GM12878 (cell line): ENCODE results near the gene YRDC. TPM values are rescaled to one million over a fixed set of nuclear protein-coding genes. Genes with fewer than 3 reads are reported as not detected.

Source experiments
- ATAC-seq: fragments of 200-7000 bp; cut with Tn5 transposase; 3 replicates; pipeline ENCODE4 v1.9.1; 2020; ENCODE audit warnings: mild to moderate bottlenecking, moderate library complexity
- BruUV-seq: library from RNA; stranded (reverse); fragments of 400-500 nt; replicated peaks from 2 replicates; lab custom pipeline; 2021; lab: Mats Ljungman, UMichigan
- CTCF ChIA-PET: fragments of 300-600 bp; sonication (Branson Sonifier 250); formaldehyde crosslinking; extraction: SDS; loops from one replicate; lab custom pipeline; 2021; ENCODE audit warnings: inconsistent platforms; lab: Yijun Ruan, JAX
- POLR2A ChIA-PET: fragments of 350-600 bp; formaldehyde crosslinking; extraction: SDS; loops from one replicate; lab custom pipeline; 2021; ENCODE audit warnings: inconsistent platforms; lab: Charles Lee
- RAD21 ChIA-PET: fragments of 300-600 bp; sonication (Branson Sonifier 250); formaldehyde crosslinking; loops from one replicate; lab custom pipeline; 2023; ENCODE audit warnings: antibody characterized with exemption; ENCODE audit not compliant: unreplicated experiment; lab: Charles Lee
- SMC1A ChIA-PET: fragments of 300-600 bp; sonication (Branson Sonifier 250); formaldehyde crosslinking; loops from one replicate; lab custom pipeline; 2023; ENCODE audit not compliant: unreplicated experiment, uncharacterized antibody; lab: Charles Lee
- DNase-seq: peaks from one replicate; pipeline ENCODE4 v3.0.0-alpha.2; 2011; ENCODE audit warnings: low read depth, low spot score
- FAIRE-seq: peaks from 3 replicates; lab custom pipeline; 2011; peaks lifted over from hg19 to GRCh38; lab: Jason Lieb, UNC
- H2AFZ ChIP-seq: 2 replicates; pipeline ENCODE4 v1.6.0; 2011; ENCODE audit warnings: low read depth, low read length, control low read depth; ENCODE audit not compliant: control insufficient read depth
- H3K27ac ChIP-seq: 2 replicates; pipeline ENCODE4 v1.5.1; 2011; ENCODE audit warnings: control low read depth; ENCODE audit not compliant: control insufficient read depth, insufficient read depth
- H3K27me3 ChIP-seq, 2 experiments: replicated peaks in 1 of 2; 2 replicates each; pipeline versions ENCODE4 v1.6.0 to v1.6.1; 2011; ENCODE audit warnings: low read length in 1 of 2; ENCODE audit not compliant: control insufficient read depth in 2 of 2, insufficient read depth in 2 of 2
- H3K36me3 ChIP-seq, 2 experiments: 2 replicates each; pipeline ENCODE4 v1.5.1; 2011; ENCODE audit warnings: low read length in 1 of 2; ENCODE audit not compliant: control insufficient read depth in 2 of 2, insufficient read depth in 2 of 2
- H3K4me1 ChIP-seq: 2 replicates; pipeline ENCODE4 v1.6.1; 2011; ENCODE audit warnings: mild to moderate bottlenecking, low read length, moderate library complexity, mixed read lengths; ENCODE audit not compliant: control insufficient read depth, insufficient read depth
- H3K4me2 ChIP-seq: 2 replicates; pipeline ENCODE4 v1.6.0; 2011; ENCODE audit warnings: control low read depth; ENCODE audit not compliant: control insufficient read depth, insufficient read depth
- H3K4me3 ChIP-seq: fragments of 200-600 bp; sonication (generic); 2 replicates; pipeline ENCODE4 v1.5.1; 2016
- H3K79me2 ChIP-seq: 2 replicates; pipeline ENCODE4 v1.6.0; 2011; ENCODE audit warnings: low read length; ENCODE audit not compliant: control insufficient read depth, insufficient read depth
- H3K9ac ChIP-seq: 2 replicates; pipeline ENCODE4 v1.8.0; 2011; ENCODE audit warnings: low read length, control low read depth, mixed read lengths; ENCODE audit not compliant: control insufficient read depth, insufficient read depth
- H3K9me3 ChIP-seq: replicated peaks from 3 replicates; pipeline ENCODE4 v1.5.1; 2011; ENCODE audit warnings: mild to moderate bottlenecking, low read length; ENCODE audit not compliant: control insufficient read depth, insufficient read depth
- H4K20me1 ChIP-seq: 2 replicates; pipeline ENCODE4 v1.6.0; 2011; ENCODE audit not compliant: control insufficient read depth, insufficient read depth
- FOXM1 ChIP-seq: IDR thresholded peaks from 2 replicates; pipeline ENCODE4 v1.6.1; 2012; ENCODE audit warnings: low read depth, mild to moderate bottlenecking, inconsistent platforms, low read length, moderate library complexity
- MEF2A ChIP-seq: IDR thresholded peaks from 2 replicates; pipeline ENCODE4 v1.6.1; 2011; ENCODE audit warnings: low read depth, mild to moderate bottlenecking, low read length, moderate library complexity; ENCODE audit not compliant: insufficient read depth
- SPI1 ChIP-seq: IDR thresholded peaks from 2 replicates; pipeline ENCODE4 v1.6.1; 2011; ENCODE audit warnings: low read depth, mild to moderate bottlenecking, low read length, moderate library complexity, borderline replicate concordance; ENCODE audit not compliant: insufficient read depth
- ZNF592 ChIP-seq: fragments of 450-650 bp; IDR thresholded peaks from 2 replicates; pipeline ENCODE4 v1.6.1; 2017; ENCODE audit warnings: mild to moderate bottlenecking, moderate library complexity
- WGBS: methylation state at CpG from one replicate; pipeline ENCODE4 v1.1.6; 2016; ENCODE audit warnings: low lambda C conversion rate; ENCODE audit not compliant: insufficient replicate concordance, insufficient coverage; ENCODE audit errors: missing lambda C conversion rate; 5-methylcytosine and 5-hydroxymethylcytosine counted together
- in situ Hi-C: fragments of 300-500 bp; cut with MboI; formaldehyde crosslinking; loops from 9 replicates; pipeline ENCODE4 v1.14.3; 2018; ENCODE audit warnings: mixed read lengths
- intact Hi-C: fragments of 100-400 bp; cut with micrococcal nuclease; formaldehyde crosslinking; loops from one replicate; pipeline ENCODE4 v1.14.2; 2022; ENCODE audit not compliant: unreplicated experiment
- polyA plus RNA-seq, 11 experiments: library from polyadenylated mRNA; depleted of rRNA in 4 of 11; unstranded in 6 of 11; stranded (reverse) in 5 of 11; fragments of >200 nt; fragmentation: Nextera tagmentation in 4 of 11; fragmentation: Illumina TruSeq in 1 of 11; extraction: Ambion mirVana in 4 of 11; extraction: Trizol in 1 of 11; gene quantifications; 1 replicate in 1 of 11; 2 replicates in 10 of 11; pipeline versions ENCODE4 v1.2.1 to v1.2.3, GENCODE V29; 2011 to 2016; ENCODE audit warnings: inconsistent platforms in 2 of 11, missing spikeins in 2 of 11, low read depth in 1 of 11
- total RNA-seq, 4 experiments: library from RNA; depleted of rRNA in 3 of 4; stranded (reverse); fragments of >200 nt in 3 of 4; fragmentation: Illumina TruSeq in 1 of 4; extraction: Trizol in 1 of 4; gene quantifications; 2 replicates each; pipeline versions ENCODE4 v1.2.1 to v1.2.3, GENCODE V29; 2013 to 2021

YRDC gene
- total and polyA plus RNA-seq, 10 of the 15 experiments (the other 5 are each of a cell fraction or from before 2014, with no cell fraction given): 2.9 to 36.2 (median 19.3) TPM

- Histone ChIP-seq H3K9me3 (no peaks in the 10 kb centered on the region), H3K4me2 (no peak overlapping the region), H4K20me1 (no peaks in the 10 kb centered on the region), H3K9ac (no peak overlapping the region), H3K4me1 (peaks cover 8% of the 10 kb centered on the region), H3K27ac (no peak overlapping the region), H3K36me3 (peaks cover 0 to 16% of the 10 kb centered on the region in 2 experiments; a peak in 2 of 4 replicates), H3K27me3 (no peaks in the 10 kb centered on the region), H3K4me3 (no peak overlapping the region; the same call in 1 of the 2 replicates), H2AFZ (no peak overlapping the region), H3K79me2 (peaks cover 52% of the 10 kb centered on the region)
- ChIA-PET SMC1A (interaction anchor here (0.7 to 1.9 kb wide), 2 partner anchors 8 to 161 kb away, joined by 3 to 6 read pairs; partner anchors contain the start of gene CDCA8), CTCF (interaction anchor here (1.5 to 1.9 kb wide), 2 partner anchors 9 to 14 kb away, joined by 3 to 5 read pairs; no protein-coding TSS in a partner anchor), POLR2A (no interaction called here), RAD21 (no interaction called here)
- intact Hi-C loops (no loop called here), in situ Hi-C loops (no loop called here)
- FAIRE-seq: no peak
- BruUV-seq: no TSS peak
- no peak for DNase-seq
- TF ChIP-seq FOXM1 (no peak), MEF2A (no peak)
- no peak; the same call in 2 of the 3 replicates for ATAC-seq
Observed at GRCh38 chr1:37853157-37853556, 45.1 kb upstream of the YRDC start.

GRCh38 chr1:37851782-37852210 is 43.8 kb upstream of the YRDC start:
- Histone ChIP-seq H3K4me3 (peak overlapping the region; percentile 17; the same call in 1 of the 2 replicates), H3K4me2 (no peak overlapping the region), H4K20me1 (no peaks in the 10 kb centered on the region), H3K9ac (no peak overlapping the region), H3K27me3 (no peaks in the 10 kb centered on the region), H3K4me1 (peaks cover 10% of the 10 kb centered on the region; the same call in 1 of the 2 replicates), H3K27ac (no peak overlapping the region), H3K9me3 (no peaks in the 10 kb centered on the region), H3K36me3 (peaks cover 0 to 9% of the 10 kb centered on the region in 2 experiments), H2AFZ (no peak overlapping the region), H3K79me2 (peaks cover 52% of the 10 kb centered on the region)
- ChIA-PET CTCF (interaction anchor here (0.6 to 2.9 kb wide), 4 partner anchors 8 to 57 kb away, joined by 4 to 18 read pairs (median 4); partner anchors contain the start of gene MTF1), SMC1A (interaction anchor here (0.6 to 1.8 kb wide), 3 partner anchors 9 to 130 kb away, joined by 3 to 5 read pairs (median 3); no protein-coding TSS in a partner anchor), POLR2A (interaction anchor here (0.6 to 2.2 kb wide), 2 partner anchors 36 to 44 kb away, joined by 6 to 13 read pairs; partner anchors contain the start of genes C1orf122 and YRDC), RAD21 (no interaction called here)
- TF ChIP-seq ZNF592: no peak
- TF ChIP-seq SPI1: peak; percentile 39; the same call in 1 of the 2 replicates
- FAIRE-seq (peak; percentile 18), ATAC-seq (peak; percentile 52), DNase-seq (peak; percentile 11)
- intact Hi-C loops (no loop called here), in situ Hi-C loops (no loop called here)
- no TSS peak for BruUV-seq
- WGBS: 73% methylated on average over 2 of the region's 2 CpGs
